ENCODE measurements around the gene OXT.

OXT gene

DNA sequence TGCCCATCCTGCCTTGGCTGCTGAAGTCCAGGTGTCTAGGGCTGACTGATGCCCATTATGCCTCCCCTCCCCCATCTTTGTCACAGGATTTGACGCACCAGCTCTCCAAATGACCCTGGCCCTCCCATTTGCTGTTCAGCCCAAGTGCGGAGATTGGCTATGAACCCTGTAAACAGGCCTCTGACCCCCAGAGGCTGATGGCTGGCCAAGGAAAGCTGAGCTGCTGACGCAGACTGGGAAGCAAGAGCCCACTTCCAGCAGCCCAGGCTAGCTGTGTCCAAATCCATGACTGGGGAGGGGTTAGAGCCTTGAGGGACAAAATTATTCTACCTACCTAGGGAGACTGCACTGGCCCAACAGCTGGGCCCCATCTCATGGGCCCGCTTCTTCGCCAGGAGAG lies 28.8 kb upstream of the OXT start:
- no peak overlapping the region for H3K4me3 ChIP-seq (ENCODE audit: low read length in 2 of 2)
- H2AK5ac ChIP-seq (ENCODE audit: low read depth, low read length) = no peak overlapping the region
- no peak overlapping the region for H2BK120ac ChIP-seq (ENCODE audit: low read depth, low read length)
- no peak overlapping the region for H3K23ac ChIP-seq (ENCODE audit: low read depth, low read length, poor library complexity)
- H2BK12ac ChIP-seq (ENCODE audit: low read length) = no peak overlapping the region
- no peak overlapping the region for H3K4me2 ChIP-seq (ENCODE audit: insufficient read depth, low read length, poor library complexity, severe bottlenecking)
- no peak overlapping the region for H3K18ac ChIP-seq (ENCODE audit: low read length)
- no peak overlapping the region for H2BK5ac ChIP-seq (ENCODE audit: low read length)
- H2AFZ ChIP-seq (ENCODE audit: low read length) = no peak overlapping the region
- H3K14ac ChIP-seq (ENCODE audit: low read length) = no peak overlapping the region
- H3K9me3 ChIP-seq (replicated peaks in 1 of 2; ENCODE audit: control insufficient read depth in 2 of 2, insufficient read depth in 1 of 2, low read depth in 1 of 2, low read length in 2 of 2) = no peaks in the 10 kb centered on the region
- WGBS, 2 donors (ENCODE audit: extremely low coverage in 2 of 2, insufficient read length in 2 of 2, insufficient replicate concordance in 1 of 2) = no CpG with 5 or more reads among the region's 5 CpGs
- H3K27me3 ChIP-seq (ENCODE audit: control insufficient read depth in 3 of 3, insufficient read depth in 3 of 3, low read depth in 1 of 3, low read length in 3 of 3) = no peaks in the 10 kb centered on the region
- no peak for DNase-seq (ENCODE audit: low spot score)
- no peak overlapping the region for H4K91ac ChIP-seq (ENCODE audit: low read depth, low read length, poor library complexity)
- H3K9ac ChIP-seq (ENCODE audit: low read depth, low read length, poor library complexity) = no peak overlapping the region
- peaks cover 6 to 9% of the 10 kb centered on the region in 2 donors for H3K4me1 ChIP-seq (ENCODE audit: control insufficient read depth in 2 of 2, insufficient read depth in 1 of 2, low read depth in 1 of 2, low read length in 2 of 2)
- H3K27ac ChIP-seq (replicated peaks; ENCODE audit: low read length) = no peak overlapping the region
- peaks cover 19 to 50% of the 10 kb centered on the region in 2 donors for H3K36me3 ChIP-seq (replicated peaks in 1 of 2; ENCODE audit: control insufficient read depth in 2 of 2, insufficient read depth in 2 of 2, low read length in 2 of 2)
- peaks cover 3% of the 10 kb centered on the region for H3K79me1 ChIP-seq (ENCODE audit: low read depth, low read length)
- no peak overlapping the region for H3K4ac ChIP-seq (ENCODE audit: low read length)
- no peak overlapping the region for H2BK15ac ChIP-seq (ENCODE audit: low read length)
- no peak overlapping the region for H4K8ac ChIP-seq (ENCODE audit: low read depth, low read length)

- no peak within 1 kb of the TSS for H3K9ac ChIP-seq (ENCODE audit: low read depth, low read length, poor library complexity)
- DNase-seq (ENCODE audit: low spot score) = no peak
Observed at GRCh38 chr20:3043322-3043721, 28.1 kb upstream of the OXT start, which contains the start of gene GNRH2. Gene GNRH2 (plus strand): TSS chr20:3043622. CDS start chr20:3044415, 793 bp downstream.

GRCh38 chr20:3044336-3044965 lies 27.0 kb upstream of the OXT start:
- Histone ChIP-seq H3K4ac (ENCODE audit: low read length) (peak overlapping the region; percentile 55), H4K8ac (ENCODE audit: low read depth, low read length) (peak overlapping the region; percentile 52), H2BK120ac (ENCODE audit: low read depth, low read length) (no peak overlapping the region), H3K9me3 (replicated peaks in 1 of 2; ENCODE audit: control insufficient read depth in 2 of 2, insufficient read depth in 1 of 2, low read depth in 1 of 2, low read length in 2 of 2) (no peaks in the 10 kb centered on the region), H4K91ac (ENCODE audit: low read depth, low read length, poor library complexity) (no peak overlapping the region), H2BK15ac (ENCODE audit: low read length) (peak overlapping the region; percentile 92), H3K18ac (ENCODE audit: low read length) (peak overlapping the region; percentile 53), H3K4me3 (ENCODE audit: low read length in 2 of 2) (no peak overlapping the region), H3K36me3 (replicated peaks in 1 of 2; ENCODE audit: control insufficient read depth in 2 of 2, insufficient read depth in 2 of 2, low read length in 2 of 2) (peaks cover 17 to 50% of the 10 kb centered on the region in 2 donors), H2AK5ac (ENCODE audit: low read depth, low read length) (peak overlapping the region; percentile 88), H3K23ac (ENCODE audit: low read depth, low read length, poor library complexity) (peak overlapping the region; percentile 57), H3K4me2 (ENCODE audit: insufficient read depth, low read length, poor library complexity, severe bottlenecking) (no peak overlapping the region), H3K4me1 (ENCODE audit: control insufficient read depth in 2 of 2, insufficient read depth in 1 of 2, low read depth in 1 of 2, low read length in 2 of 2) (peaks cover 6 to 9% of the 10 kb centered on the region in 2 donors), H2AFZ (ENCODE audit: low read length) (no peak overlapping the region), H3K79me1 (ENCODE audit: low read depth, low read length) (peaks cover 3% of the 10 kb centered on the region), H3K14ac (ENCODE audit: low read length) (no peak overlapping the region), H3K27ac (replicated peaks; ENCODE audit: low read length) (no peak overlapping the region), H3K27me3 (ENCODE audit: control insufficient read depth in 3 of 3, insufficient read depth in 3 of 3, low read depth in 1 of 3, low read length in 3 of 3) (no peaks in the 10 kb centered on the region), H3K9ac (ENCODE audit: low read depth, low read length, poor library complexity) (no peak overlapping the region), H2BK5ac (ENCODE audit: low read length) (no peak overlapping the region), H2BK12ac (ENCODE audit: low read length) (no peak overlapping the region)
- DNase-seq (ENCODE audit: low spot score) = no peak
- WGBS, 2 donors (ENCODE audit: extremely low coverage in 2 of 2, insufficient read length in 2 of 2, insufficient replicate concordance in 1 of 2) = no CpG with 5 or more reads among the region's 8 CpGs

More at GRCh38 chr20:3043322-3043721, 28.1 kb upstream of the OXT start, which contains the start of gene GNRH2:
- no peak within 1 kb of the TSS for H2BK120ac ChIP-seq (ENCODE audit: low read depth, low read length)
- H3K27me3 ChIP-seq (ENCODE audit: control insufficient read depth in 3 of 3, insufficient read depth in 3 of 3, low read depth in 1 of 3, low read length in 3 of 3) = no peaks in the 10 kb centered on the region
- no peak within 1 kb of the TSS for H3K4me2 ChIP-seq (ENCODE audit: insufficient read depth, low read length, poor library complexity, severe bottlenecking)
- WGBS, 2 donors (ENCODE audit: extremely low coverage in 2 of 2, insufficient read length in 2 of 2, insufficient replicate concordance in 1 of 2) = no CpG with 5 or more reads among the region's 3 CpGs
- H3K4ac ChIP-seq (ENCODE audit: low read length) = peak within 1 kb of the TSS; percentile 55
- H3K23ac ChIP-seq (ENCODE audit: low read depth, low read length, poor library complexity) = peak within 1 kb of the TSS; percentile 57
- no peak within 1 kb of the TSS for H3K14ac ChIP-seq (ENCODE audit: low read length)
- no peak within 1 kb of the TSS for H3K4me3 ChIP-seq (ENCODE audit: low read length in 2 of 2)
- H4K8ac ChIP-seq (ENCODE audit: low read depth, low read length) = no peak within 1 kb of the TSS
- H3K36me3 ChIP-seq (replicated peaks in 1 of 2; ENCODE audit: control insufficient read depth in 2 of 2, insufficient read depth in 2 of 2, low read length in 2 of 2) = peaks cover 20 to 50% of the 10 kb centered on the region in 2 donors
- peak within 1 kb of the TSS; percentile 53 for H3K18ac ChIP-seq (ENCODE audit: low read length)
- H2BK5ac ChIP-seq (ENCODE audit: low read length) = no peak within 1 kb of the TSS
- H3K9me3 ChIP-seq (replicated peaks in 1 of 2; ENCODE audit: control insufficient read depth in 2 of 2, insufficient read depth in 1 of 2, low read depth in 1 of 2, low read length in 2 of 2) = no peaks in the 10 kb centered on the region
- peaks cover 3% of the 10 kb centered on the region for H3K79me1 ChIP-seq (ENCODE audit: low read depth, low read length)
- H2BK15ac ChIP-seq (ENCODE audit: low read length) = peak within 1 kb of the TSS; percentile 92
- H2AK5ac ChIP-seq (ENCODE audit: low read depth, low read length) = peak within 1 kb of the TSS; percentile 88
- no peak within 1 kb of the TSS for H4K91ac ChIP-seq (ENCODE audit: low read depth, low read length, poor library complexity)
- H2BK12ac ChIP-seq (ENCODE audit: low read length) = no peak within 1 kb of the TSS
- no peak within 1 kb of the TSS for H3K27ac ChIP-seq (replicated peaks; ENCODE audit: low read length)
- H3K4me1 ChIP-seq (ENCODE audit: control insufficient read depth in 2 of 2, insufficient read depth in 1 of 2, low read depth in 1 of 2, low read length in 2 of 2) = peaks cover 6 to 9% of the 10 kb centered on the region in 2 donors
- H2AFZ ChIP-seq (ENCODE audit: low read length) = no peak within 1 kb of the TSS

- Histone ChIP-seq H2BK12ac (ENCODE audit: low read length) (no peak overlapping the region), H2AFZ (ENCODE audit: low read length) (peak overlapping the region; percentile 99), H3K4me2 (ENCODE audit: insufficient read depth, low read length, poor library complexity, severe bottlenecking) (peak overlapping the region; percentile 85), H3K18ac (ENCODE audit: low read length) (peak overlapping the region; percentile 97), H3K27ac (replicated peaks; ENCODE audit: low read length) (peak overlapping the region; percentile 81), H3K23ac (ENCODE audit: low read depth, low read length, poor library complexity) (no peak overlapping the region), H4K8ac (ENCODE audit: low read depth, low read length) (no peak overlapping the region), H3K4me3 (ENCODE audit: low read length in 2 of 2) (peak overlapping the region; percentile 93 to 96), H2BK120ac (ENCODE audit: low read depth, low read length) (no peak overlapping the region), H3K14ac (ENCODE audit: low read length) (peak overlapping the region; percentile 87), H3K27me3 (ENCODE audit: control insufficient read depth in 3 of 3, insufficient read depth in 3 of 3, low read depth in 1 of 3, low read length in 3 of 3) (no peaks in the 10 kb centered on the region), H3K79me1 (ENCODE audit: low read depth, low read length) (peaks cover 3% of the 10 kb centered on the region), H4K91ac (ENCODE audit: low read depth, low read length, poor library complexity) (no peak overlapping the region), H3K4me1 (ENCODE audit: control insufficient read depth in 2 of 2, insufficient read depth in 1 of 2, low read depth in 1 of 2, low read length in 2 of 2) (peaks cover 6 to 9% of the 10 kb centered on the region in 2 donors), H3K9ac (ENCODE audit: low read depth, low read length, poor library complexity) (peak overlapping the region; percentile 93), H2AK5ac (ENCODE audit: low read depth, low read length) (no peak overlapping the region), H3K9me3 (replicated peaks in 1 of 2; ENCODE audit: control insufficient read depth in 2 of 2, insufficient read depth in 1 of 2, low read depth in 1 of 2, low read length in 2 of 2) (no peaks in the 10 kb centered on the region), H2BK15ac (ENCODE audit: low read length) (no peak overlapping the region), H2BK5ac (ENCODE audit: low read length) (peak overlapping the region; percentile 40), H3K4ac (ENCODE audit: low read length) (no peak overlapping the region), H3K36me3 (replicated peaks in 1 of 2; ENCODE audit: control insufficient read depth in 2 of 2, insufficient read depth in 2 of 2, low read length in 2 of 2) (peaks cover 19 to 50% of the 10 kb centered on the region in 2 donors)
- DNase-seq (ENCODE audit: low spot score) = no peak
- no CpG with 5 or more reads among the region's 24 CpGs for WGBS, 2 donors (ENCODE audit: extremely low coverage in 2 of 2, insufficient read length in 2 of 2, insufficient replicate concordance in 1 of 2)
Observed at GRCh38 chr20:3045042-3045815, 26.2 kb upstream of the OXT start.

Measured in neuronal stem cell (in vitro differentiated cells).